Ishikawa (cell line): ENCODE results near the gene A4GALT.

Experiments
- EGR1 ChIP-seq: IDR thresholded peaks from 2 replicates; pipeline ENCODE4 v1.6.1; 2012
- EP300 ChIP-seq: IDR thresholded peaks from 2 replicates; pipeline ENCODE4 v1.6.1; 2012; ENCODE audit warnings: borderline replicate concordance
- MAX ChIP-seq: IDR thresholded peaks from 2 replicates; pipeline ENCODE4 v1.6.1; 2012
- YY1 ChIP-seq: IDR thresholded peaks from 2 replicates; pipeline ENCODE4 v1.6.1; 2012; ENCODE audit warnings: low read depth

- no peak for TF ChIP-seq EP300
- TF ChIP-seq YY1: no peak
- no peak for TF ChIP-seq MAX
- TF ChIP-seq EGR1: no peak
Observed at GRCh38 chr22:42702675-42703074, 18.0 kb downstream of the A4GALT start.
